IgD-negative memory B cell (primary cell): ENCODE measurements around the gene MRPS34. TPM values are rescaled to one million over a fixed set of nuclear protein-coding genes. Genes with fewer than 3 reads are reported as not detected.
A peak's percentile ranks its signal among the peaks of the same experiment; 100 is the strongest.

ENCODE experiments used
- H3K27ac Mint-ChIP-seq, 3 donors: one replicate each; pipeline ENCODE4 v1.8.0; 2020 to 2022; ENCODE audit warnings: mild to moderate bottlenecking in 3 of 3, mixed read lengths in 3 of 3, moderate library complexity in 1 of 3
- H3K27me3 Mint-ChIP-seq: one replicate; pipeline ENCODE4 v1.8.0; 2021; ENCODE audit warnings: mixed read lengths
- H3K36me3 Mint-ChIP-seq: one replicate; pipeline ENCODE4 v1.8.0; 2020; ENCODE audit warnings: mild to moderate bottlenecking, mixed read lengths
- H3K4me1 Mint-ChIP-seq, 3 donors: one replicate each; pipeline ENCODE4 v1.8.0; 2020 to 2022; ENCODE audit warnings: mixed read lengths in 3 of 3, mild to moderate bottlenecking in 1 of 3
- H3K4me3 Mint-ChIP-seq, 4 donors: one replicate each; pipeline ENCODE4 v1.8.0; 2020 to 2022; ENCODE audit warnings: mild to moderate bottlenecking in 4 of 4, mixed read lengths in 4 of 4, moderate library complexity in 3 of 4
- H3K9me3 Mint-ChIP-seq, 3 donors: one replicate each; pipeline ENCODE4 v1.8.0; 2020 to 2021; ENCODE audit warnings: mixed read lengths in 3 of 3, mild to moderate bottlenecking in 1 of 3
- polyA plus RNA-seq: library from polyadenylated mRNA; unstranded; fragments of 300-500 nt; fragmentation: Illumina TruSeq; gene quantifications from one replicate; pipeline ENCODE4 v1.2.3, GENCODE V29; 2021

The MRPS34 gene
- polyA plus RNA-seq = 156 TPM

- H3K4me1 Mint-ChIP-seq = peaks cover 6 to 15% (median 8%) of the 10 kb centered on the region in 3 donors
- peak within 1 kb of the TSS; percentile 94 to 99 (median 95) for H3K4me3 Mint-ChIP-seq
- no peaks in the 10 kb centered on the region for H3K27me3 Mint-ChIP-seq
- H3K36me3 Mint-ChIP-seq = no peaks in the 10 kb centered on the region
- H3K9me3 Mint-ChIP-seq = no peaks in the 10 kb centered on the region
- peak within 1 kb of the TSS; percentile 95 to 99 (median 98) for H3K27ac Mint-ChIP-seq
These were observed at the start of gene MRPS34 for GRCh38 chr16:1772908-1773702. Gene MRPS34, minus strand, starts transcription at chr16:1773134. Its CDS starts 15 bp downstream, at chr16:1773119.

DNA sequence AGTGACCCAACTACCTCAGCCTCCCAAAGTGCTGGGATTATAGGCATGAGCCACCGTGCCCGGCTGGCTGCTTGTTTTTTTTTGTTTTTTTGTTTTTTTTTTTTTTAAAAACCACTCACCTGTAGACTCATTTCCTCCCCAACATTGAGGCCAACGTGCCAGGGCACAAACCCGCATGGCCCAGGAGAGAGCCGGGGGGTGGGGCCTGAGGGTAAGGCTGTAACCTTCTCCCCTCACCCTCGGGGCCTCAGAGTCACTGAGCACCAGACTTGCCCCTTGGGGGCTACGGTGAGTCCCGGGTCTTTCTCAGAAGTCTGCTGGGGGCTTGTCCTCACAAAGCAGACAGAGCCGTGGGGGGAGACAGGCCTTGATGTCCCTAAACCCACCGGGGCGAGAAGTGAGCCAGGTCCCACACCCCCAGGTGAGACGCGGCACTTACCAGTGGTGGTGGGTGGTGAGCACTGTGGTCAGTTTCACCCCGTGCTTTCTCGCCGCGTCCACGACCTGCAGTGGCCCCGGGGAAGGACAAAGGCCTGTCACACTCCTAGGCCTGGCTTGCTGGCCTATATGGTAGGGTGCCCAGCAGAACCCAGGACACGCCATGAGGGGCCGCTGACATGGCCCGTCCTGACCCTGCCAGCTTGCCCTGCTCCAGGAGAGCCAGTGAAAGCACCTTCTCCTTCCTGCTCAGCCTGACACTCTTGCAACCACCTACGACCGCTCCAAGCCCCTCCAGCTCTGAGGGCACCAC lies 49.1 kb upstream of the MRPS34 start:
- no peaks in the 10 kb centered on the region for H3K9me3 Mint-ChIP-seq
- no peak overlapping the region for H3K4me3 Mint-ChIP-seq
- H3K4me1 Mint-ChIP-seq = peaks cover 4 to 13% (median 6%) of the 10 kb centered on the region in 3 donors
- no peaks in the 10 kb centered on the region for H3K36me3 Mint-ChIP-seq
- peak overlapping the region in 1 of 3 donors; percentile 28 for H3K27ac Mint-ChIP-seq
- no peaks in the 10 kb centered on the region for H3K27me3 Mint-ChIP-seq

DNA sequence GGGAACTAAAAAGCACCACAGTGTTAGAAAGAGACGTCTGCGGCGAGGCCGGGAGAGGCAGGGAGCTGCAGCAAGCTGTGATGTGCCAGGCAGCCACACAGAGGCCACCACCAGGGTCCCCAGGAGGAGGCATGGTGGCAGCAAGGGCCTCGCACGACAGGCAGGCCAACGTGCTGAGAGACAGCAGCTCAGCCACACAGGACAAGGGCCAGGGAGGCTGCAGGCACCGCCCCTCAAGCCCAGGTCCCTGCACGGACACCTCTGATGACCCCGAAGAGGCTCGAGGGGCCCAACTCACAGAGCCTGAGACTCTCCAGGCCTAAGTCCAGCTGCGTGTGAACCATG lies 48.0 kb upstream of the MRPS34 start:
- Mint-ChIP-seq H3K36me3 (no peaks in the 10 kb centered on the region), H3K4me1 (peaks cover 0 to 13% (median 6%) of the 10 kb centered on the region in 3 donors), H3K27me3 (no peaks in the 10 kb centered on the region), H3K9me3 (no peaks in the 10 kb centered on the region), H3K27ac (peak overlapping the region in 1 of 3 donors; percentile 28), H3K4me3 (no peak overlapping the region)

DNA sequence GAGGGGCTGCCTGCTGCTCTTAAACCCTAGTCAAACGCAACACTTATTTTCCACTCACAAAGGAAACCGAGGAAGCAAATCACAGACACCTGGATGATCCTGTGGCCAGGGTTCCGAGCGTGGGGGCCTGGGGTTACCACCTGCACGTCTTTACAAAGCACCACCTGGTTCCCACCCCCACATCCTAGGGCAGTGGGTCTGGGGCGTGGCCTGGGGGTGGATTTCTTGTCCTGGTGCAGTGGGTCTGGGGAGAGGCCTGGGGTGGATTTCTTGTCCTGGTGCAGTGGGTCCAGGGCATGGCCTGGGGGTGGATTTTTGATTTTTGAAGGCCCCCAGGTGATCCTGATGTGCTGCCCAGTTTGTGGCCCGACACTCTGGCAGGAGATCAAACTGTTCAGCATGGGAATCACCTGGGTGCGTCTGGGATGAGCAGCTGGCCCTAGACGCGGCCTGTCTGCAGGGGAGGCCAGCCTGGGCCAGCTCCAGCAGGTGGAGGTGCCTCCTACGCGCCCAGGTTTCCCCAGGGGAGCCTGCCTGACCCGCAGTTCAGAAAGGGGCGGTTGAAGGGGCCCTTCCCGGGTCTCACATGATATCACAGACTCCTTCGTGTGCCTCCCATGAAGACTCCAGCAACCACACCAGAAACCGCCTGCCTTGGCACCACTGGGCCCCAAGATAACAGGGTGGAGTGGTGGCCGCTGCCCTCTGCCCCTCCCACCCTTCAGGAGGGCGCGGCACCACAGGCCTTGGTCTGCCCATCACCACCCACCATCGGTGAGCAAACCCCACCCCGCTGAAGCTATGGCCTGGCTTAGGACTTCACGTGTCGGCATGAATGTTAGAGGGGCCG lies 47.4 kb upstream of the MRPS34 start:
- no peak overlapping the region for H3K27ac Mint-ChIP-seq
- no peaks in the 10 kb centered on the region for H3K9me3 Mint-ChIP-seq
- H3K36me3 Mint-ChIP-seq = peaks cover 2% of the 10 kb centered on the region
- H3K27me3 Mint-ChIP-seq = no peaks in the 10 kb centered on the region
- peaks cover 0 to 7% (median 6%) of the 10 kb centered on the region in 3 donors for H3K4me1 Mint-ChIP-seq
- H3K4me3 Mint-ChIP-seq = no peak overlapping the region

- peak overlapping the region in 1 of 4 donors; percentile 77 for H3K4me3 Mint-ChIP-seq
- H3K27ac Mint-ChIP-seq = no peak overlapping the region
- H3K9me3 Mint-ChIP-seq = no peaks in the 10 kb centered on the region
- H3K36me3 Mint-ChIP-seq = peaks cover 2% of the 10 kb centered on the region
- peaks cover 0 to 7% (median 6%) of the 10 kb centered on the region in 3 donors for H3K4me1 Mint-ChIP-seq
- H3K27me3 Mint-ChIP-seq = no peaks in the 10 kb centered on the region
These were observed 46.7 kb upstream of the MRPS34 start for GRCh38 chr16:1819611-1820010.

- peaks cover 2% of the 10 kb centered on the region for H3K36me3 Mint-ChIP-seq
- H3K4me3 Mint-ChIP-seq = no peak overlapping the region
- H3K27ac Mint-ChIP-seq = no peak overlapping the region
- H3K4me1 Mint-ChIP-seq = peaks cover 0 to 6% (median 3%) of the 10 kb centered on the region in 3 donors
- no peaks in the 10 kb centered on the region for H3K27me3 Mint-ChIP-seq
- H3K9me3 Mint-ChIP-seq = no peaks in the 10 kb centered on the region
These were observed 46.1 kb upstream of the MRPS34 start for GRCh38 chr16:1818873-1819525.

DNA sequence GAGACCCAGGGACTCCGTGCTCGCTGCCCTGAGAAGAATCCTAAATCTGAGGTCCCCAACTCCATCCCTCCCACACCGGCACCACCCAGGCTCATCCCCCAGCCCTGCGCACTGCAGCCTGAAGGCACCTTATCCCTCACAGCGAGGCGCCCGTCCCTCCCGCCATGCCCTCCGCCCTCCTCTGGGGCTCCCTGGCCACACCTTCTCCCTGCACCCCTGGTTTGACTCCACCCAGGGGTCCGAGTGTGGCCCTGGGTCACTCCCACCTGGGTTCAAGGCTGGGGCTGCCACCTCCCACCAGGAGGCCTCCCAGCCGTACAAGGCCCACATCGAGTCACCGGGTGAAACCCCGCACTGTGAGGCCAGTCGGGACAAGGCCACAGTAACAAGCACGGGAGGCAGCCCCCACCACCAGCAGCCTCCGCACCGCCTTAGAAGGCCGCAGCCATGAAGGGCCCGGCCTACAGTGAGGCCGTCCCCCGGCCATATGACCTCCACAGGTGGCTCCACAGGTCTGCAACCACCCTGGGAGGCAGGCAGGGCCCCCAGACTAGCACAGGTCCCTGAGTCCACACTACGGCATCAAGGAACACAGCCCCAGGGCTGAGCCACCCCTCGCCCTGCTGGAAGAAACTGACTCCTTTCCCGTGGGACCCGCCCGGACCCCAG lies 45.4 kb upstream of the MRPS34 start:
- Mint-ChIP-seq H3K4me1 (peaks cover 1 to 2% (median 2%) of the 10 kb centered on the region in 3 donors), H3K36me3 (peaks cover 2% of the 10 kb centered on the region), H3K27ac (no peak overlapping the region), H3K4me3 (no peak overlapping the region), H3K27me3 (no peaks in the 10 kb centered on the region), H3K9me3 (no peaks in the 10 kb centered on the region)

DNA sequence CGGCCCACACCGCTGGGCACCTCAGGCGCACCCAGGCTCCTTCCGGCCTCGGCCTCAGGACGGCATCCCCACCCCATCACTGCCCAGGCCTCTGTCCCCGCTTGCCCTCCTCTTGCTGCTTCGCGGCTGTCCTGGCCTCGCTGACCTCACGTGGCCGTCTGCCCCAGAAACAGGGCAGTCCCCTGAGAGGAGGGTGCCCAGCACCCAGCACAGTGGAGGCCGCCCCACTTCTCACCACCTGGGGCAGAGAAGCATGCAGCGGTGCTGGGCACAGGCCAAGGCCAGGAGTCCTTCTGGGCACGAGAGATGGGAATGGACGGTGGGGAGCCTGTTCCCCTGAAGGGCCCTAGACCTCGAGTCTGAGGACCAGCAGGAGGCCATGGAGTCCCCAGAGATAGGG lies 44.8 kb upstream of the MRPS34 start:
- no peaks in the 10 kb centered on the region for H3K27me3 Mint-ChIP-seq

GRCh38 chr16:1817276-1817589 lies 44.3 kb upstream of the MRPS34 start:
- H3K36me3 Mint-ChIP-seq = peaks cover 2% of the 10 kb centered on the region
- H3K27ac Mint-ChIP-seq = no peak overlapping the region
- H3K4me1 Mint-ChIP-seq = peaks cover 1 to 5% (median 2%) of the 10 kb centered on the region in 3 donors
- no peaks in the 10 kb centered on the region for H3K9me3 Mint-ChIP-seq
- H3K4me3 Mint-ChIP-seq = no peak overlapping the region
- no peaks in the 10 kb centered on the region for H3K27me3 Mint-ChIP-seq

More for the DNA sequence above, 44.8 kb upstream of the MRPS34 start:
- peaks cover 2% of the 10 kb centered on the region for H3K36me3 Mint-ChIP-seq
- no peaks in the 10 kb centered on the region for H3K9me3 Mint-ChIP-seq
- no peak overlapping the region for H3K4me3 Mint-ChIP-seq
- peaks cover 1 to 5% (median 2%) of the 10 kb centered on the region in 3 donors for H3K4me1 Mint-ChIP-seq
- H3K27ac Mint-ChIP-seq = no peak overlapping the region

- no peaks in the 10 kb centered on the region for H3K9me3 Mint-ChIP-seq
- H3K27ac Mint-ChIP-seq = no peak overlapping the region
- peaks cover 2% of the 10 kb centered on the region for H3K36me3 Mint-ChIP-seq
- no peaks in the 10 kb centered on the region for H3K27me3 Mint-ChIP-seq
- H3K4me1 Mint-ChIP-seq = peaks cover 1 to 5% (median 2%) of the 10 kb centered on the region in 3 donors
- no peak overlapping the region for H3K4me3 Mint-ChIP-seq
These were observed 43.7 kb upstream of the MRPS34 start for GRCh38 chr16:1816396-1817275.

DNA sequence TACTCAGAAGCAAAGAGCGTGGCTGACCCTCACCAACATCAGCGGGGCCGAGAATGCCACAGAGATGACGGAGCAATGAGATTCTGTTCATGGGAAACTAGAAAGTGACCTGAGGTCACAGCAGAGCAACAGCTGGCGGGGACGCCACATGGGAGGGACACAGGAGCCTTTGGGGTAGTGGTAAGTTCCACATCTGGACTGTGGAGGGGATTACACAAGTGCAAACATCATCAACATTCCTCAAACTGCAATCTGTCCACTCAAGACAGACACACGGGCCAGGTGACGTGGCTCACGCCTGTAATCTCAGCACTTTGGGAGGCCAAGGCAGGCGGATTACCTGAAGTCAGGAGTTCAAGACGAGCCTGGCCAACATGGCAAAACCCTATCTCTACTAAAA lies 42.5 kb upstream of the MRPS34 start:
- peaks cover 0 to 5% (median 2%) of the 10 kb centered on the region in 3 donors for H3K4me1 Mint-ChIP-seq
- H3K27me3 Mint-ChIP-seq = no peaks in the 10 kb centered on the region
- H3K27ac Mint-ChIP-seq = no peak overlapping the region
- H3K4me3 Mint-ChIP-seq = no peak overlapping the region
- no peaks in the 10 kb centered on the region for H3K9me3 Mint-ChIP-seq
- H3K36me3 Mint-ChIP-seq = peaks cover 2% of the 10 kb centered on the region

DNA sequence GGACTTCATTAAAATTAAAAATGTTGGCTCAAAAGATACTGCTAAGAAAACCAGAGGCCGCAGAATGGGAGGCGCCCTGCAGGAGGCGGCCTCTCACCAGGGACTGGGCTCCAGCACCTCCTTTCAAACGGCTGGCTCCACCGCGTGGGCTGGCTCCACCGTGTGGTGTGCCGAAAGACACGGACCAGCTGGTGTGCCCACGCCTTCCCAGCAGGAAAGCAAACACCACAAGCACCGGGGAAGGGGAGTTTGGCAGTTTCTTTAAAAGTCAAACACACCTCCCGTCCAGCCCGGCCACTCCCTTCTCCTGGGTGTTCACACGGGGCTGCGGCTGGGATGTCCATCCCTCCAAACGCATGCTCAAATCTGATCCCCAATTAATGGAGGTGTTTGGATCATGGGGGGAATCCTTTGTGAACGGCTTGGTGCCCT lies 39.8 kb upstream of the MRPS34 start:
- Mint-ChIP-seq H3K36me3 (peaks cover 2% of the 10 kb centered on the region), H3K27me3 (no peaks in the 10 kb centered on the region), H3K27ac (no peak overlapping the region), H3K9me3 (no peaks in the 10 kb centered on the region), H3K4me3 (no peak overlapping the region), H3K4me1 (peaks cover 0 to 5% (median 2%) of the 10 kb centered on the region in 3 donors)

DNA sequence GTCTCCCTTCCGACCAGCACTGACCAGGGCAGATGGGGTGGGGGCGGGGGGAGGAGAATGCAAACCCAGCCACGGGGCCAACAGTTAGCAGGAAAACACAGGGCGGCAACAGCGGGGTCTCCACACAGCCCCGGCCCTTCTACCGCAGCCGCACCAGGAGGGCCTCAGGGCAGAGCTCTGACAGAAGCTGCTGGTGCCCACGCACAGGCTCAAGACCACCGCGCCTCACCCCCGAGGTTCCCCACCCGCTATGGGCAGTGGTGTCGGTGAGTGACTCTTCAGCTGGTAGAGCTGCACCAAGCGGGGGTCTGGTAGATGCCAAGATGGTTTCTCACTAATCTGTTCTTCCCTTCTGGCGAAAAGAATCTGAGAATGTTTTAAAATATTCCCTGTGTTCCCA lies 37.6 kb upstream of the MRPS34 start:
- H3K4me3 Mint-ChIP-seq = no peak overlapping the region
- H3K4me1 Mint-ChIP-seq = peaks cover 0 to 5% (median 2%) of the 10 kb centered on the region in 3 donors
- peaks cover 9% of the 10 kb centered on the region for H3K36me3 Mint-ChIP-seq
- H3K27me3 Mint-ChIP-seq = no peaks in the 10 kb centered on the region
- H3K9me3 Mint-ChIP-seq = peaks cover 0 to 2% (median 0%) of the 10 kb centered on the region in 3 donors
- no peak overlapping the region for H3K27ac Mint-ChIP-seq
